Measurements from ENCODE around the gene GEMIN7.

- TF ChIP-seq, protein P1, sequence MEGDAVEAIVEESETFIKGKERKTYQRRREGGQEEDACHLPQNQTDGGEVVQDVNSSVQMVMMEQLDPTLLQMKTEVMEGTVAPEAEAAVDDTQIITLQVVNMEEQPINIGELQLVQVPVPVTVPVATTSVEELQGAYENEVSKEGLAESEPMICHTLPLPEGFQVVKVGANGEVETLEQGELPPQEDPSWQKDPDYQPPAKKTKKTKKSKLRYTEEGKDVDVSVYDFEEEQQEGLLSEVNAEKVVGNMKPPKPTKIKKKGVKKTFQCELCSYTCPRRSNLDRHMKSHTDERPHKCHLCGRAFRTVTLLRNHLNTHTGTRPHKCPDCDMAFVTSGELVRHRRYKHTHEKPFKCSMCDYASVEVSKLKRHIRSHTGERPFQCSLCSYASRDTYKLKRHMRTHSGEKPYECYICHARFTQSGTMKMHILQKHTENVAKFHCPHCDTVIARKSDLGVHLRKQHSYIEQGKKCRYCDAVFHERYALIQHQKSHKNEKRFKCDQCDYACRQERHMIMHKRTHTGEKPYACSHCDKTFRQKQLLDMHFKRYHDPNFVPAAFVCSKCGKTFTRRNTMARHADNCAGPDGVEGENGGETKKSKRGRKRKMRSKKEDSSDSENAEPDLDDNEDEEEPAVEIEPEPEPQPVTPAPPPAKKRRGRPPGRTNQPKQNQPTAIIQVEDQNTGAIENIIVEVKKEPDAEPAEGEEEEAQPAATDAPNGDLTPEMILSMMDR (IDR thresholded peaks at IDR 0.05), result no peak
- no peak for TF ChIP-seq POLR2A (IDR thresholded peaks at IDR 0.05)
- no peak for TF ChIP-seq EP300 (IDR thresholded peaks at IDR 0.05)
Measured at GRCh38 chr19:45056831-45057230, 22.2 kb upstream of the GEMIN7 start.
